HG03103 (cell line): ENCODE results near the gene OR8H3.
"Not testable (repeated sequence)": the region's sequence is repeated elsewhere in the genome, so short reads cannot be mapped to it uniquely, and the experiment has no call there.

Source experiments
- ATAC-seq: cut with Tn5 transposase; IDR thresholded peaks from one replicate; pipeline ENCODE4 v1.9.1; 2021; ENCODE audit warnings: low read depth; ENCODE audit not compliant: unreplicated experiment

OR8H3 gene

GRCh38 chr11:56122073-56122472 lies at the start of gene OR8H3:
OR8H3 (plus strand) TSS chr11:56122373; CDS start chr11:56122373, 0 bp downstream.
- no peak for ATAC-seq

GRCh38 chr11:56089697-56090096 lies 32.5 kb upstream of the OR8H3 start:
- no peak for ATAC-seq

GRCh38 chr11:56093008-56093407 lies 29.2 kb upstream of the OR8H3 start, which contains the start of gene OR8I2:
OR8I2 (plus strand) TSS chr11:56093308; CDS start chr11:56093308, 0 bp downstream.
- no peak for ATAC-seq

GRCh38 chr11:56103210-56103737 lies 18.9 kb upstream of the OR8H3 start, which contains the start of gene OR8H2:
OR8H2 (plus strand) TSS chr11:56103687; CDS start chr11:56105043, 1,356 bp downstream.
- no peak for ATAC-seq

- ATAC-seq, result no peak
Measured at GRCh38 chr11:56140151-56140661, 18.0 kb downstream of the OR8H3 start, which contains the start of gene OR8J3. OR8J3 (minus strand) TSS chr11:56140201; CDS start chr11:56137718, 2,483 bp downstream.

GRCh38 chr11:56143681-56144080 lies 21.5 kb downstream of the OR8H3 start:
- ATAC-seq, result not testable (repeated sequence)

GRCh38 chr11:56151376-56151775 lies 29.2 kb downstream of the OR8H3 start:
- ATAC-seq, result no peak

- no peak for ATAC-seq
Measured at GRCh38 chr11:56152333-56152732, 30.2 kb downstream of the OR8H3 start.

- no peak for ATAC-seq
Measured at GRCh38 chr11:56160217-56160616, 38.0 kb downstream of the OR8H3 start, which contains the start of gene OR8K5. OR8K5 (minus strand) TSS chr11:56160317; CDS start chr11:56160317, 0 bp downstream.

- no peak for ATAC-seq
Measured at GRCh38 chr11:56163804-56164203, 41.6 kb downstream of the OR8H3 start.

- no peak for ATAC-seq
Measured at GRCh38 chr11:56172256-56172830, 50.2 kb downstream of the OR8H3 start.
